Heart right ventricle (tissue), 16 donors: ENCODE results near the gene TPPP2. TPM values are rescaled to one million over a fixed set of nuclear protein-coding genes. Genes with fewer than 3 reads are reported as not detected.

Experiments
- ATAC-seq, 8 donors: fragments of 200-7000 bp; cut with Tn5 transposase; one replicate each; pipeline ENCODE4 v1.9.1; 2020; ENCODE audit warnings: mild to moderate bottlenecking in 8 of 8, moderate library complexity in 8 of 8, moderate number of reproducible peaks in 1 of 8
- DNase-seq, 2 donors: peaks; one replicate each; pipeline ENCODE4 v3.0.0-alpha.2; 2020
- H3K27ac ChIP-seq, 10 donors: fragments of 200-600 bp; sonication (generic) in 2 of 10; one replicate each; pipeline versions ENCODE4 v1.5.0 to v1.8.0; 2020 to 2022; ENCODE audit warnings: mild to moderate bottlenecking in 3 of 10
- H3K27me3 ChIP-seq, 7 donors: fragments of 200-600 bp; one replicate each; pipeline ENCODE4 v1.8.0; 2021 to 2022; ENCODE audit warnings: mild to moderate bottlenecking in 2 of 7
- H3K36me3 ChIP-seq, 9 donors: fragments of 200-600 bp; sonication (generic) in 1 of 9; one replicate each; pipeline versions ENCODE4 v1.5.0 to v1.8.0; 2020 to 2022; ENCODE audit warnings: mild to moderate bottlenecking in 2 of 9
- H3K4me1 ChIP-seq, 9 donors: fragments of 200-600 bp; sonication (generic) in 1 of 9; one replicate each; pipeline versions ENCODE4 v1.5.0 to v1.8.0; 2020 to 2022; ENCODE audit warnings: mild to moderate bottlenecking in 4 of 9
- H3K4me3 ChIP-seq, 10 donors: fragments of 200-600 bp; sonication (generic) in 2 of 10; one replicate each; pipeline versions ENCODE4 v1.5.0 to v1.8.0; 2020 to 2022; ENCODE audit warnings: mild to moderate bottlenecking in 7 of 10, moderate library complexity in 2 of 10
- H3K9me3 ChIP-seq, 11 donors: fragments of 200-600 bp in 10 of 11; sonication (generic) in 2 of 11; one replicate each; pipeline versions ENCODE4 v1.5.0 to v1.8.0; 2013 to 2022; ENCODE audit warnings: mild to moderate bottlenecking in 2 of 11, control low read depth in 1 of 11, moderate library complexity in 1 of 11
- CTCF ChIP-seq, 9 donors: fragments of 200-600 bp; sonication (generic) in 2 of 9; IDR thresholded peaks; one replicate each; pipeline versions ENCODE4 v1.5.0 to v1.8.0; 2021 to 2022; ENCODE audit warnings: antibody characterized with exemption in 9 of 9, mild to moderate bottlenecking in 5 of 9, moderate library complexity in 1 of 9
- WGBS, 2 donors: extraction: QIAGEN DNeasy Blood & Tissue Kit; methylation state at CpG; one replicate each; pipeline ENCODE4 v1.1.7; 2013; ENCODE audit warnings: inconsistent platforms in 1 of 2; 5-methylcytosine and 5-hydroxymethylcytosine counted together
- intact Hi-C, 10 donors: fragments of 100-400 bp; cut with DNase I; formaldehyde crosslinking; loops; one replicate each; pipeline versions ENCODE4 v1.11.1 to v1.14.2; 2022
- microRNA-seq, 2 donors: library from miRNA; unstranded; fragments of <30 nt; microRNA quantifications; one replicate each; pipeline ENCODE4 v1.2.0, GENCODE V29; 2021
- polyA plus RNA-seq, 2 donors: library from polyadenylated mRNA; stranded (reverse); fragments of 200-250 nt; gene quantifications; one replicate each; pipeline ENCODE4 v1.2.3, GENCODE V29; 2013
- total RNA-seq, 10 donors: library from RNA; stranded (reverse); fragmentation: NEBNext Ultra II Directional in 3 of 10; extraction: Animal tissue kit (Norgen Biotek cat#: 25700) in 3 of 10; gene quantifications; one replicate each; pipeline versions ENCODE4 v1.2.1 to v1.2.4, GENCODE V29; 2021 to 2023
- donor health status: Arrhythmogenic right ventricular cardiomyopathy.
- donor health status: ischemic (EF 13 %, LVEDD 7.1; RV severe dilation, severe dysfunction).
- donor health status: healthy with polysubstance abuse.
- donor health status: DM: no; HTN: yes; CAD: no.
- donor health status: DM: no; HTN: no; CAD: no.
- donor health status: ischemic (EF 25% LVEDD 6.9; RV normal size, moderate dysfunction).
- donor health status: ischemic (EF 25% LVEDD 5.7; RV mildly dilated, moderate dysfunction).
- donor health status: healthy.
- donor health status: DM: yes; HTN: yes; CAD: no.
- donor health status: Ischemic cardiomyopathy.
- donor health status: ischemic (EF 35%, LVEDD 5.7; RV mildly dilated, moderate dysfunction).
- donor health status: nonischemic (EF 11% LVEDD 7.7; RV severe dilation, severe dysfunction).
- donor health status: DM: yes; HTN: yes; CAD: no.
- donor health status: PGD.
- donor health status: ischemic (EF 29% LVEDD 5.4; RV normal size, mild dysfunction).
- donor health status: nonischemic (EF 23%, LVEDD 6.1; RV moderate dilation, normal function).

The TPPP2 gene
- total and polyA plus RNA-seq, 12 donors: 0.28 to 3.2 (median 0.91) TPM

DNA sequence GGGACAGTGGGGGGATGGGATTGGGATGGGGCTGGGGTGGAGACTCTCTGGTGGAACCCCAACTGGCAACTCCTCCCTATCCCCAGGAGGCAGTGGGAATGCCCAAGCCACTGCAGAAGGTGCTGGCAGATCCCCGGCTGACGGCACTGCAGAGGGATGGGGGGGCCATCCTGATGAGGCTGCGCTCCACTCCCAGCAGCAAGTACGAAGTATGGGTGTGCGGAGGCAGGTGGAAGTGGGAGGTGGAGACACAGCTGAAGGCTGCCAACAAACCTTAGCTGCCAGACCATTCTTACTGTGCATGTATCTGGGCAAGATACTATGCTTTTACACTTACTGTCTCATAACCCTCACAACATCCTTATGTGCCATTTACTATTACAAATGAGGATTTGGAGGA is 48.3 kb downstream of the TPPP2 start:
- H3K9me3 ChIP-seq: no peaks in the 10 kb centered on the region
- intact Hi-C loops: no loop called here
- H3K36me3 ChIP-seq: peaks cover 0 to 99% (median 77%) of the 10 kb centered on the region in 9 donors
- WGBS, 2 donors: 88 to 90% methylated on average over 5 of the region's 5 CpGs
- H3K27me3 ChIP-seq: no peaks in the 10 kb centered on the region
- no peak for TF ChIP-seq CTCF (IDR thresholded peaks at IDR 0.05)
- ATAC-seq (no peak), DNase-seq (no peak)
- peaks cover 0 to 4% (median 0%) of the 10 kb centered on the region in 9 donors for H3K4me1 ChIP-seq
- H3K4me3 ChIP-seq: no peak overlapping the region
- no peak overlapping the region for H3K27ac ChIP-seq

GRCh38 chr14:21078726-21079125 is 48.7 kb downstream of the TPPP2 start:
- no peaks in the 10 kb centered on the region for H3K9me3 ChIP-seq
- peaks cover 0 to 99% (median 75%) of the 10 kb centered on the region in 9 donors for H3K36me3 ChIP-seq
- H3K4me3 ChIP-seq: no peak overlapping the region
- no peak overlapping the region for H3K27ac ChIP-seq
- H3K4me1 ChIP-seq: peaks cover 0 to 4% (median 0%) of the 10 kb centered on the region in 9 donors
- H3K27me3 ChIP-seq: no peaks in the 10 kb centered on the region
- DNase-seq: no peak
- intact Hi-C loops: no loop called here
- TF ChIP-seq CTCF (IDR thresholded peaks at IDR 0.05): no peak
- ATAC-seq: no peak
- 87 to 88% methylated on average over 10 of the region's 10 CpGs for WGBS, 2 donors

DNA sequence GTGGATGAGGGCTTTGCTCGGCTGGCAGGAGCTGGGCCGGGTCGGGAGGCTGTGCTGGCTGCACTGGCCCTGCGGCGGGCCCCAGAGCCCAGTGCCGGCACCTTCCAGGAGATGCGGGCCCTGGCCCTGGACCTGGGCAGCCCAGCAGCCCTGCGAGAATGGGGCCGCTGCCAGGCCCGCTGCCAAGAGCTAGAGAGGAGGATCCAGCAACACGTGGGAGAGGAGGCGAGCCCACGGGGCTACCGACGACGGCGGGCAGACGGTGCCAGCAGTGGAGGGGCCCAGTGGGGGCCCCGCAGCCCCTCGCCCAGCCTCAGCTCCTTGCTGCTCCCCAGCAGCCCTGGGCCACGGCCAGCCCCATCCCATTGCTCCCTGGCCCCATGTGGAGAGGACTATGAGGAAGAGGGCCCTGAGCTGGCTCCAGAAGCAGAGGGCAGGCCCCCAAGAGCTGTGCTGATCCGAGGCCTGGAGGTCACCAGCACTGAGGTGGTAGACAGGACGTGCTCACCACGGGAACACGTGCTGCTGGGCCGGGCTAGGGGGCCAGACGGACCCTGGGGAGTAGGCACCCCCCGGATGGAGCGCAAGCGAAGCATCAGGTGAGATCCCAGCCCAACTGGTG is 51.6 kb downstream of the TPPP2 start:
- WGBS, 2 donors: 88% methylated on average over 30 of the region's 30 CpGs
- intact Hi-C loops: no loop called here
- TF ChIP-seq CTCF (IDR thresholded peaks at IDR 0.05): no peak
- ATAC-seq: no peak
- no peaks in the 10 kb centered on the region for H3K9me3 ChIP-seq
- H3K27ac ChIP-seq: no peak overlapping the region
- no peak overlapping the region for H3K4me3 ChIP-seq
- H3K4me1 ChIP-seq: peaks cover 0 to 30% (median 5%) of the 10 kb centered on the region in 9 donors
- H3K36me3 ChIP-seq: peaks cover 0 to 99% (median 81%) of the 10 kb centered on the region in 9 donors
- no peak for DNase-seq
- no peaks in the 10 kb centered on the region for H3K27me3 ChIP-seq

Small RNA genes lying within 50 kb of the gene (microRNA-seq; reads per million reads assigned to microRNA genes)
- gene MIR6717: 0 to 0.51 reads per million in 2 donors

Other genes with a start within 250 kb of the TPPP2 start
- 10 to 100 TPM in 2 of 10 donors, 1 to 10 TPM in 8; 1.3 to 18.2 (median 2.4) TPM for gene RNASE6, start 248.9 kb upstream of the TPPP2 start, total RNA-seq
- gene RNASE6, start 248.9 kb upstream of the TPPP2 start, polyA plus RNA-seq: 1 to 10 TPM; 2.0 to 6.8 TPM
- 100 to 1,000 TPM in 9 of 10 donors, 10 to 100 TPM in 1; 92.1 to 490 (median 166) TPM for gene RNASE1, start 227.4 kb upstream of the TPPP2 start, total RNA-seq
- gene RNASE1, start 227.4 kb upstream of the TPPP2 start, polyA plus RNA-seq: 100 to 1,000 TPM; 342 to 373 TPM
- gene RNASE3, start 138.8 kb upstream of the TPPP2 start, total RNA-seq: not detected
- gene RNASE3, start 138.8 kb upstream of the TPPP2 start, polyA plus RNA-seq: under 1 TPM in 1 of 2 donors, not detected in 1; 0.06 TPM
- 1 to 10 TPM in 4 of 10 donors, not detected in 6; 1.2 to 7.8 (median 4.4) TPM for gene RNASE2, start 74.7 kb upstream of the TPPP2 start, total RNA-seq
- 1 to 10 TPM; 2.9 to 4.4 TPM for gene RNASE2, start 74.7 kb upstream of the TPPP2 start, polyA plus RNA-seq
- 10 to 100 TPM; 28.8 to 56.4 (median 38.3) TPM for gene METTL17, start 40.2 kb upstream of the TPPP2 start, total RNA-seq
- 10 to 100 TPM; 50.2 to 79.3 TPM for gene METTL17, start 40.2 kb upstream of the TPPP2 start, polyA plus RNA-seq
- not detected for gene SLC39A2, start 30.9 kb upstream of the TPPP2 start, total RNA-seq
- gene SLC39A2, start 30.9 kb upstream of the TPPP2 start, polyA plus RNA-seq: not detected
- gene NDRG2, start 5.2 kb upstream of the TPPP2 start, total RNA-seq: 100 to 1,000 TPM; 242 to 420 (median 299) TPM
- 100 to 1,000 TPM; 286 to 293 TPM for gene NDRG2, start 5.2 kb upstream of the TPPP2 start, polyA plus RNA-seq
- gene RNASE13, start 4.6 kb downstream of the TPPP2 start, total RNA-seq: not detected
- gene RNASE13, start 4.6 kb downstream of the TPPP2 start, polyA plus RNA-seq: not detected
- not detected for gene RNASE7, start 12.1 kb downstream of the TPPP2 start, total RNA-seq
- gene RNASE7, start 12.1 kb downstream of the TPPP2 start, polyA plus RNA-seq: under 1 TPM in 1 of 2 donors, not detected in 1; 0.03 TPM
- not detected for gene RNASE8, start 27.6 kb downstream of the TPPP2 start, total RNA-seq
- gene RNASE8, start 27.6 kb downstream of the TPPP2 start, polyA plus RNA-seq: not detected
- 10 to 100 TPM; 14.2 to 24.4 (median 17.5) TPM for gene ARHGEF40, start 40.1 kb downstream of the TPPP2 start, total RNA-seq
- gene ARHGEF40, start 40.1 kb downstream of the TPPP2 start, polyA plus RNA-seq: 10 to 100 TPM; 21.1 to 25.2 TPM
- 10 to 100 TPM; 22.1 to 58.4 (median 32.2) TPM for gene ZNF219, start 68.4 kb downstream of the TPPP2 start, total RNA-seq
- gene ZNF219, start 68.4 kb downstream of the TPPP2 start, polyA plus RNA-seq: 10 to 100 TPM; 37.1 to 39.2 TPM
- under 1 TPM in 9 of 10 donors, not detected in 1; 0.16 to 0.45 (median 0.28) TPM for gene TMEM253, start 70.8 kb downstream of the TPPP2 start, total RNA-seq
- 1 to 10 TPM in 1 of 2 donors, under 1 TPM in 1; 0.30 to 1.1 TPM for gene TMEM253, start 70.8 kb downstream of the TPPP2 start, polyA plus RNA-seq
- not detected for gene OR5AU1, start 125.8 kb downstream of the TPPP2 start, total RNA-seq
- not detected for gene OR5AU1, start 125.8 kb downstream of the TPPP2 start, polyA plus RNA-seq
- gene HNRNPC, start 239.2 kb downstream of the TPPP2 start, total RNA-seq: 100 to 1,000 TPM; 227 to 300 (median 259) TPM
- 100 to 1,000 TPM; 320 to 358 TPM for gene HNRNPC, start 239.2 kb downstream of the TPPP2 start, polyA plus RNA-seq
- under 1 TPM in 9 of 10 donors, not detected in 1; 0.12 to 0.85 (median 0.34) TPM for gene RPGRIP1, start 249.9 kb downstream of the TPPP2 start, total RNA-seq
- gene RPGRIP1, start 249.9 kb downstream of the TPPP2 start, polyA plus RNA-seq: under 1 TPM; 0.19 to 0.73 TPM